ENCODE data around the gene CCDC142.

GRCh38 chr2:74429487-74430451 lies 53.0 kb downstream of the CCDC142 start:
- no peak for TF ChIP-seq POLR2A (IDR thresholded peaks at IDR 0.05)
- no peak for TF ChIP-seq CTCF (IDR thresholded peaks at IDR 0.05)
- TF ChIP-seq POLR2AphosphoS5 (IDR thresholded peaks at IDR 0.05): no peak

All from prostate gland (tissue), 2 donors.